ENCODE data around the gene LAIR2. TPM values are rescaled to one million over a fixed set of nuclear protein-coding genes. Genes with fewer than 3 reads are reported as not detected.
"Not testable (repeated sequence)": the region's sequence is repeated elsewhere in the genome, so short reads cannot be mapped to it uniquely, and the experiment has no call there.

Gene LAIR2
- total RNA-seq, 1 experiment from 2014 or later = not detected

GRCh38 chr19:54507824-54508223, 5.2 kb downstream of the LAIR2 start:
- Mint-ChIP-seq H3K36me3 (ENCODE audit: insufficient read depth, unreplicated experiment) (no peaks in the 10 kb centered on the region), H3K4me3 (ENCODE audit: unreplicated experiment) (no peak overlapping the region), H3K9me3 (ENCODE audit: unreplicated experiment) (no peaks in the 10 kb centered on the region), H3K27ac (ENCODE audit: unreplicated experiment) (no peak overlapping the region), H3K27me3 (ENCODE audit: insufficient read depth, unreplicated experiment) (peaks cover 16% of the 10 kb centered on the region), H3K4me1 (ENCODE audit: low read depth, unreplicated experiment) (peaks cover 7% of the 10 kb centered on the region)
- intact Hi-C loops (cut with micrococcal nuclease; ENCODE audit: unreplicated experiment) = no loop called here
- Histone ChIP-seq H3K27me3 (replicated peaks; ENCODE audit: control insufficient read depth, insufficient read depth, low read length) (no peaks in the 10 kb centered on the region), H3K36me3 (ENCODE audit: control insufficient read depth, insufficient read depth, low read length) (no peaks in the 10 kb centered on the region), H3K9me3 (no peaks in the 10 kb centered on the region), H3K4me1 (no peaks in the 10 kb centered on the region), H3K4me3 (ENCODE audit: low read depth, low read length) (no peak overlapping the region)
- BruUV-seq (replicated peaks) = no TSS peak
- TF ChIP-seq CTCF (IDR thresholded peaks at IDR 0.05; ENCODE audit: insufficient read depth in 1 of 2, low read depth in 1 of 2, low read length in 1 of 2, severe bottlenecking in 1 of 2, unreplicated experiment in 1 of 2) = no peak
- DNase-seq = no peak
- POLR2A ChIA-PET = no interaction called here
- CTCF ChIA-PET = no interaction called here

- DNase-seq; H3K36me3 Mint-ChIP-seq (ENCODE audit: insufficient read depth, unreplicated experiment); intact Hi-C loops (cut with micrococcal nuclease; ENCODE audit: unreplicated experiment); H3K9me3 Mint-ChIP-seq (ENCODE audit: unreplicated experiment); H3K4me1 Mint-ChIP-seq (ENCODE audit: low read depth, unreplicated experiment); BruUV-seq (replicated peaks); H3K36me3 ChIP-seq (ENCODE audit: control insufficient read depth, insufficient read depth, low read length); H3K27ac Mint-ChIP-seq (ENCODE audit: unreplicated experiment); POLR2A ChIA-PET; H3K9me3 ChIP-seq; H3K4me1 ChIP-seq; H3K4me3 Mint-ChIP-seq (ENCODE audit: unreplicated experiment); H3K27me3 ChIP-seq (replicated peaks; ENCODE audit: control insufficient read depth, insufficient read depth, low read length); CTCF ChIA-PET; H3K4me3 ChIP-seq (ENCODE audit: low read depth, low read length): not testable (repeated sequence)
- peaks cover 20% of the 10 kb centered on the region for H3K27me3 Mint-ChIP-seq (ENCODE audit: insufficient read depth, unreplicated experiment)
Observed at GRCh38 chr19:54508487-54508886, 5.9 kb downstream of the LAIR2 start.

GRCh38 chr19:54509200-54509940, 6.7 kb downstream of the LAIR2 start:
- H3K27ac Mint-ChIP-seq (ENCODE audit: unreplicated experiment); H3K4me1 Mint-ChIP-seq (ENCODE audit: low read depth, unreplicated experiment); DNase-seq; H3K9me3 ChIP-seq; H3K4me3 ChIP-seq (ENCODE audit: low read depth, low read length); intact Hi-C loops (cut with micrococcal nuclease; ENCODE audit: unreplicated experiment); H3K36me3 ChIP-seq (ENCODE audit: control insufficient read depth, insufficient read depth, low read length); CTCF ChIA-PET; H3K36me3 Mint-ChIP-seq (ENCODE audit: insufficient read depth, unreplicated experiment); POLR2A ChIA-PET; H3K27me3 ChIP-seq (replicated peaks; ENCODE audit: control insufficient read depth, insufficient read depth, low read length); H3K4me3 Mint-ChIP-seq (ENCODE audit: unreplicated experiment); BruUV-seq (replicated peaks); H3K4me1 ChIP-seq; H3K9me3 Mint-ChIP-seq (ENCODE audit: unreplicated experiment): not testable (repeated sequence)
- H3K27me3 Mint-ChIP-seq (ENCODE audit: insufficient read depth, unreplicated experiment) = peaks cover 23% of the 10 kb centered on the region

- Histone ChIP-seq H3K4me3 (ENCODE audit: low read depth, low read length) (no peak overlapping the region), H3K9me3 (no peaks in the 10 kb centered on the region), H3K4me1 (no peaks in the 10 kb centered on the region), H3K27me3 (replicated peaks; ENCODE audit: control insufficient read depth, insufficient read depth, low read length) (no peaks in the 10 kb centered on the region), H3K36me3 (ENCODE audit: control insufficient read depth, insufficient read depth, low read length) (no peaks in the 10 kb centered on the region)
- intact Hi-C loops (cut with micrococcal nuclease; ENCODE audit: unreplicated experiment) = no loop called here
- no peak for TF ChIP-seq CTCF (IDR thresholded peaks at IDR 0.05; ENCODE audit: insufficient read depth in 1 of 2, low read depth in 1 of 2, low read length in 1 of 2, severe bottlenecking in 1 of 2, unreplicated experiment in 1 of 2)
- Mint-ChIP-seq H3K4me3 (ENCODE audit: unreplicated experiment) (no peak overlapping the region), H3K9me3 (ENCODE audit: unreplicated experiment) (peaks cover 10% of the 10 kb centered on the region), H3K4me1 (ENCODE audit: low read depth, unreplicated experiment) (peaks cover 7% of the 10 kb centered on the region), H3K27ac (ENCODE audit: unreplicated experiment) (no peak overlapping the region), H3K27me3 (ENCODE audit: insufficient read depth, unreplicated experiment) (peaks cover 23% of the 10 kb centered on the region), H3K36me3 (ENCODE audit: insufficient read depth, unreplicated experiment) (no peaks in the 10 kb centered on the region)
- peak in 1 of 2 experiments; percentile 49 for DNase-seq
- CTCF ChIA-PET = no interaction called here
- BruUV-seq (replicated peaks) = no TSS peak
- POLR2A ChIA-PET = no interaction called here
Observed at GRCh38 chr19:54515156-54515555, 12.5 kb downstream of the LAIR2 start.
